Omental fat pad (tissue), 4 donors: Measurements from ENCODE around the gene MAD2L2. TPM values are rescaled to one million over a fixed set of nuclear protein-coding genes. Genes with fewer than 3 reads are reported as not detected.

ENCODE experiments used
- ATAC-seq: fragments of 150-250 bp; one replicate; pipeline ENCODE4 v1.9.1; 2016; ENCODE audit warnings: mild to moderate bottlenecking, moderate library complexity; ENCODE audit not compliant: low FRiP score
- DNase-seq: peaks from one replicate; pipeline ENCODE4 v3.0.0-alpha.2; 2019; ENCODE audit warnings: low spot score
- CTCF ChIP-seq, 3 donors: fragments of 450-650 bp; IDR thresholded peaks; one replicate each; pipeline ENCODE4 v1.5.1; 2016 to 2017; ENCODE audit warnings: antibody characterized with exemption in 3 of 3, mild to moderate bottlenecking in 3 of 3, moderate library complexity in 2 of 3
- total RNA-seq, 4 donors: library from RNA; depleted of rRNA; stranded (reverse); fragments of >200 nt; gene quantifications; one replicate each; pipeline ENCODE4 v1.1.0, GENCODE V29; 2016

The MAD2L2 gene
- total RNA-seq, 4 donors from 2014 or later: 20.2 to 41.3 (median 35.7) TPM

GRCh38 chr1:11649237-11649623 is 31.7 kb downstream of the MAD2L2 start:
- no peak for TF ChIP-seq CTCF (IDR thresholded peaks at IDR 0.05)
- DNase-seq (no peak), ATAC-seq (no peak)

DNA sequence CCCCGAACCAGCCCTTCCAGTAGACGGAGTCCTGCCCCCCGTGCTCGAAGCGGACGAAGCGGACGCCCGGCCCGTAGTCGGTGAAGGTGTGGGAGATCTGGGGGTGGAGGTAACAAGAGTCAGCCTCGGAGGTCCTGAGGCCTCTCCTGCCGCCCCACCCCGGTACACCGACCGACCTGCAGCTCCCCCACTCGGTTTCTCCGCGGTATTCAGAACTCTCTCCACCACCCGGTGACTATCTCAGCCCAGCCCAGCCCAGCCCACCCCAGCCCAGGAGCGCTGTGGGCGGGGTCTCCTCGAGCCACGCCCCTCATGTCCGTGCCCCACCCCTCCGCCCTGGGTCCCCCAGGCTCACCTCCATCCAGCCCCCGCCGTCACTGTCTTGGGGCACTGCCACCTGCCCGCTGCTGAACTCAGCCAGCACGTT is 32.2 kb downstream of the MAD2L2 start:
- no peak for ATAC-seq
- DNase-seq: no peak
- TF ChIP-seq CTCF (IDR thresholded peaks at IDR 0.05): no peak

GRCh38 chr1:11648039-11648438 is 32.9 kb downstream of the MAD2L2 start:
- DNase-seq: no peak
- no peak for TF ChIP-seq CTCF (IDR thresholded peaks at IDR 0.05)
- no peak for ATAC-seq

DNA sequence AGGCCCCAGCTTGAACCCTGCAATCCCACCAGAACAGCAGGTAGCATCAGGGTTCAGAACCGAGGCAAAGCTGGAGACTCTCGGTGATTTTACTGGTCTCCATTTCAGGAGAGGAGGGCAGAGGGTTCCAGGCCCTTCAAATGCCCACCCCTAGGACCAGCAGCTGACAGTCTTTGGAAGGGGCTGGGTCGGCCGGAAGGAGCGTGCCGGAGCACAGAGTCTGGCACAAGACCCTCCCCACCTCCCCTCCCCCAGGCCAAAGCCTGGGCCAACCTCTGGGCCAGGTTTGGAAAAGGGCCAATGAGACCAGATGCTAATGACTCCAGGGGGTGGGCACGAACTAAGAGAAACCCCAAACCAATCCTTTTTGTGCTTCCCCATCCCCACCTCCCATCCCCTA is 33.6 kb downstream of the MAD2L2 start:
- DNase-seq (no peak), ATAC-seq (no peak)
- no peak for TF ChIP-seq CTCF (IDR thresholded peaks at IDR 0.05)

GRCh38 chr1:11646317-11646716 is 34.6 kb downstream of the MAD2L2 start:
- DNase-seq: no peak
- no peak for TF ChIP-seq CTCF (IDR thresholded peaks at IDR 0.05)
- no peak for ATAC-seq

DNA sequence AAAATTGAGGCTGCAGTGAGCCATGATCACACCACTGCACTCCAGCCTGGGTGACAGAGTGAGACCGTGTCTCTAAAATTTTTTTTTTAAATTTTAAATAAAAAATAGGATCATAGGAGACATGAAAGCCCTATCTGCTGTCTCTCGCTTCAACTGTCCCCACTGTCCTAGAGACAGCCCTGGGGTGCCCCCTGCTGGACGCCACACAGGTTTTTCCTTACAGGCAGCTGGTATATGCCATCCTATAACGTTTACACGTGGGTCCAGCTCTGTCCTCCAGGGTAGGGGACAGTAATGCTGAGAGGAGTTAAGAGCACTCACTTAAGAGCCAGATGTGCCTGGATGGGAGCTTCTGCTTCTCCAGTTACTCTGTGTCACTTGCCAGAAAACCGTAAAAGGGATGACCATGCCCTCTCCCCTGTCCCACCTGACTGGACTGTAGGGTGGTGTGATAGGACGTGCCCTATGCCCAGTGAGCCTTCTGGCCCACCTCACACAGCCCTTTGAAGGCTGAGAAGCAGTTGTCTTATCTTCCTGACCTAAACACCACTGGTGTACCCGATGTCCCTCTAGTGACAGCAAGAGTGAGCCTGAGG is 35.2 kb downstream of the MAD2L2 start:
- no peak for TF ChIP-seq CTCF (IDR thresholded peaks at IDR 0.05)
- DNase-seq: no peak
- ATAC-seq: no peak

DNA sequence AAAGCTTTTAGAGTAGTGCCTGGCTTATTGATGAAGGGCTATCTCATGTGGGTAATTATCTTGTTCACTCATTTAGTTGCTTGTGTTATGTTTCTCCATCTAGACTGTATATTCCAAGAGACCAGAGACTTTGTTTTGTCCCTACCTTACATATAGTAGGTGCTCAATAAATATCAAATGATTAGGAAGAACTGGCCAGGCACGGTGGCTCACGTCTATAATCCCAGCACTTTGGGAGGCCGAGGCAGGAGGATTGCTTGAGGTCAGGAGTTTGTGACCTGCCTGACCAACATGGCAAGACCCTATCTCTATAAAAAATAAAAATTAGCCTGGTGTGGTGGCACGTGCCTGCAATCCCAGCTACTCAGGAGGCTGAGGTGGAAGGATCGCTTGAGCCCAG is 35.7 kb downstream of the MAD2L2 start:
- DNase-seq (no peak), ATAC-seq (no peak)
- no peak for TF ChIP-seq CTCF (IDR thresholded peaks at IDR 0.05)
